ENCODE results near the gene DGCR8. TPM values are rescaled to one million over a fixed set of nuclear protein-coding genes. Genes with fewer than 3 reads are reported as not detected.
"Not testable (repeated sequence)": the region's sequence is repeated elsewhere in the genome, so short reads cannot be mapped to it uniquely, and the experiment has no call there.

DGCR8 gene
- total RNA-seq, 1 experiment from 2014 or later = 41.7 TPM

- H2AFZ ChIP-seq (ENCODE audit: low read length) = no peak overlapping the region
- no peaks in the 10 kb centered on the region for H3K79me2 ChIP-seq (ENCODE audit: low read length)
- no peak overlapping the region for H3K27ac ChIP-seq (ENCODE audit: low read length)
- CTCF ChIA-PET = no interaction called here
- H3K9me3 ChIP-seq (ENCODE audit: low read length) = no peaks in the 10 kb centered on the region
- H4K20me1 ChIP-seq (ENCODE audit: low read length) = no peaks in the 10 kb centered on the region
- no peaks in the 10 kb centered on the region for H3F3A ChIP-seq (ENCODE audit: low read length, unreplicated experiment)
- DNase-seq (no peak), ATAC-seq (no peak)
- no peak overlapping the region for H3K9ac ChIP-seq (ENCODE audit: low read length)
- H3K27me3 ChIP-seq (ENCODE audit: low read length) = no peaks in the 10 kb centered on the region
- POLR2A ChIA-PET (ENCODE audit: unreplicated experiment) = no interaction called here
- no peaks in the 10 kb centered on the region for H3K9me2 ChIP-seq (replicated peaks; ENCODE audit: low read length)
- intact Hi-C loops (cut with micrococcal nuclease) = no loop called here
- H3K4me3 ChIP-seq (ENCODE audit: low read length) = no peak overlapping the region
- BruUV-seq (replicated peaks) = no TSS peak
- no peaks in the 10 kb centered on the region; the same call in 1 of the 2 replicates for H3K36me3 ChIP-seq (ENCODE audit: low read depth, low read length)
- H3K4me1 ChIP-seq (ENCODE audit: insufficient read depth, low read length) = no peaks in the 10 kb centered on the region
- H3K4me2 ChIP-seq (ENCODE audit: low read length) = no peak overlapping the region
- TF ChIP-seq CTCF (conservative IDR thresholded peaks at IDR 0.05; ENCODE audit: low read depth, low read length) = no peak
- TF ChIP-seq EZH2 (IDR thresholded peaks at IDR 0.05; ENCODE audit: low read length, unreplicated experiment) = no peak
- no peak for TF ChIP-seq EZH2phosphoT487 (IDR thresholded peaks at IDR 0.05; ENCODE audit: borderline replicate concordance, low read length)
These were observed 78.5 kb downstream of the DGCR8 start for GRCh38 chr22:20158391-20159036.

- Histone ChIP-seq H2AFZ (ENCODE audit: low read length) (no peak overlapping the region), H3K4me1 (ENCODE audit: insufficient read depth, low read length) (no peaks in the 10 kb centered on the region), H3K9ac (ENCODE audit: low read length) (no peak overlapping the region), H3K4me3 (ENCODE audit: low read length) (no peak overlapping the region), H3K27ac (ENCODE audit: low read length) (no peak overlapping the region), H3F3A (ENCODE audit: low read length, unreplicated experiment) (no peaks in the 10 kb centered on the region), H3K9me3 (ENCODE audit: low read length) (no peaks in the 10 kb centered on the region), H3K79me2 (ENCODE audit: low read length) (no peaks in the 10 kb centered on the region), H3K4me2 (ENCODE audit: low read length) (no peak overlapping the region), H4K20me1 (ENCODE audit: low read length) (no peaks in the 10 kb centered on the region), H3K36me3 (ENCODE audit: low read depth, low read length) (no peaks in the 10 kb centered on the region; the same call in 1 of the 2 replicates), H3K9me2 (replicated peaks; ENCODE audit: low read length) (no peaks in the 10 kb centered on the region), H3K27me3 (ENCODE audit: low read length) (no peaks in the 10 kb centered on the region)
- TF ChIP-seq CTCF (conservative IDR thresholded peaks at IDR 0.05; ENCODE audit: low read depth, low read length) = no peak
- TF ChIP-seq EZH2phosphoT487 (IDR thresholded peaks at IDR 0.05; ENCODE audit: borderline replicate concordance, low read length) = no peak
- no peak for TF ChIP-seq EZH2 (IDR thresholded peaks at IDR 0.05; ENCODE audit: low read length, unreplicated experiment)
- ATAC-seq (no peak), DNase-seq (no peak)
- intact Hi-C loops (cut with micrococcal nuclease) = no loop called here
- CTCF ChIA-PET = no interaction called here
- POLR2A ChIA-PET (ENCODE audit: unreplicated experiment) = no interaction called here
- BruUV-seq (replicated peaks) = no TSS peak
These were observed 79.0 kb downstream of the DGCR8 start for GRCh38 chr22:20159076-20159475.

GRCh38 chr22:20159531-20159930 is 79.5 kb downstream of the DGCR8 start:
- H2AFZ ChIP-seq (ENCODE audit: low read length); H3K9me3 ChIP-seq (ENCODE audit: low read length); H3K4me1 ChIP-seq (ENCODE audit: insufficient read depth, low read length); POLR2A ChIA-PET (ENCODE audit: unreplicated experiment); H3K9me2 ChIP-seq (replicated peaks; ENCODE audit: low read length); H3F3A ChIP-seq (ENCODE audit: low read length, unreplicated experiment); H3K79me2 ChIP-seq (ENCODE audit: low read length); H3K27ac ChIP-seq (ENCODE audit: low read length); ATAC-seq; H3K9ac ChIP-seq (ENCODE audit: low read length); H3K4me3 ChIP-seq (ENCODE audit: low read length); H3K36me3 ChIP-seq (ENCODE audit: low read depth, low read length); DNase-seq; H4K20me1 ChIP-seq (ENCODE audit: low read length); BruUV-seq (replicated peaks); H3K27me3 ChIP-seq (ENCODE audit: low read length); intact Hi-C loops (cut with micrococcal nuclease); CTCF ChIA-PET; H3K4me2 ChIP-seq (ENCODE audit: low read length): not testable (repeated sequence)
